Panc1 (cell line): ENCODE data around the gene ZNF398. TPM values are rescaled to one million over a fixed set of nuclear protein-coding genes. Genes with fewer than 3 reads are reported as not detected.

ENCODE experiments used
- ATAC-seq: fragments of 200-7000 bp; cut with Tn5 transposase; 2 replicates; pipeline ENCODE4 v1.9.1; 2020; ENCODE audit warnings: mild to moderate bottlenecking, moderate library complexity
- BruUV-seq: library from RNA; stranded (reverse); fragments of 400-500 nt; replicated peaks from 2 replicates; lab custom pipeline; 2021; lab: Mats Ljungman, UMichigan
- CTCF ChIA-PET: fragments of 300-600 bp; sonication (Branson Sonifier 250); formaldehyde crosslinking; loops from one replicate; lab custom pipeline; 2022; ENCODE audit warnings: antibody characterized with exemption; lab: Charles Lee
- POLR2A ChIA-PET: fragments of 300-600 bp; sonication (Branson Sonifier 250); formaldehyde crosslinking; loops from one replicate; lab custom pipeline; 2022; ENCODE audit warnings: antibody characterized with exemption; lab: Charles Lee
- DNase-seq: peaks from one replicate; pipeline ENCODE4 v3.0.0-alpha.2; 2010; ENCODE audit warnings: low read depth, low spot score
- H3K27ac ChIP-seq: 2 replicates; pipeline ENCODE4 v1.5.1; 2011; ENCODE audit warnings: mild to moderate bottlenecking, low read length, inconsistent platforms
- H3K27me3 ChIP-seq: fragments of 200-500 bp; sonication (Bioruptor generic); 2 replicates; pipeline ENCODE4 v1.6.0; 2014; ENCODE audit warnings: low read length, inconsistent platforms; ENCODE audit not compliant: control insufficient read depth, insufficient read depth
- H3K36me3 ChIP-seq: fragments of 200-500 bp; sonication (Bioruptor generic); 2 replicates; pipeline ENCODE4 v1.5.1; 2014; ENCODE audit warnings: inconsistent platforms, mild to moderate bottlenecking, low read length, moderate library complexity; ENCODE audit not compliant: control insufficient read depth, insufficient read depth
- H3K4me1 ChIP-seq: 2 replicates; pipeline ENCODE4 v1.5.1; 2011; ENCODE audit warnings: inconsistent platforms, mild to moderate bottlenecking, low read length, moderate library complexity; ENCODE audit not compliant: control insufficient read depth, insufficient read depth
- H3K4me3 ChIP-seq, 2 experiments: 2 replicates each; pipeline ENCODE4 v1.5.1; 2011 to 2012; ENCODE audit warnings: low read depth in 2 of 2, low read length in 2 of 2, mild to moderate bottlenecking in 2 of 2, inconsistent platforms in 1 of 2, moderate library complexity in 1 of 2
- H3K9me3 ChIP-seq: fragments of 200-500 bp; sonication (Bioruptor generic); 2 replicates; pipeline ENCODE4 v1.5.1; 2014; ENCODE audit warnings: low read depth, mild to moderate bottlenecking, inconsistent platforms, low read length, moderate library complexity; ENCODE audit not compliant: control insufficient read depth, insufficient read depth
- CTCF ChIP-seq: fragments of 450-650 bp; IDR thresholded peaks from 2 replicates; pipeline ENCODE4 v1.5.1; 2017; ENCODE audit warnings: mild to moderate bottlenecking
- POLR2AphosphoS5 ChIP-seq: IDR thresholded peaks from 2 replicates; pipeline ENCODE4 v1.6.1; 2012; ENCODE audit warnings: mild to moderate bottlenecking, low read depth, low read length, moderate library complexity
- REST ChIP-seq, 2 experiments: IDR thresholded peaks; 2 replicates each; pipeline ENCODE4 v1.6.1; 2011 to 2012; ENCODE audit warnings: low read depth in 2 of 2, control low read depth in 1 of 2, low read length in 1 of 2, mild to moderate bottlenecking in 1 of 2, moderate library complexity in 1 of 2; ENCODE audit not compliant: insufficient read depth in 1 of 2
- SIN3A ChIP-seq: IDR thresholded peaks from 2 replicates; pipeline ENCODE4 v1.6.1; 2012; ENCODE audit warnings: low read depth, mild to moderate bottlenecking, low read length, moderate library complexity, borderline replicate concordance; ENCODE audit not compliant: insufficient read depth
- TCF7L2 ChIP-seq: IDR thresholded peaks from 2 replicates; pipeline ENCODE4 v1.6.1; 2011; ENCODE audit warnings: mild to moderate bottlenecking, low read depth, low read length, inconsistent platforms
- in situ Hi-C: cut with HindIII; loops from 2 replicates; pipeline ENCODE4 v1.10.0; 2016; ENCODE audit warnings: low sequenced_read_pairs, low pct_unique_long_range_greater_than_20kb
- intact Hi-C: fragments of 100-400 bp; cut with micrococcal nuclease; formaldehyde crosslinking; loops from one replicate; pipeline ENCODE4 v1.10.0; 2022; ENCODE audit not compliant: unreplicated experiment
- total RNA-seq: library from RNA; stranded (reverse); gene quantifications from one replicate; pipeline ENCODE4 v1.2.1, GENCODE V29; 2021; ENCODE audit not compliant: unreplicated experiment

The ZNF398 gene
- total RNA-seq, 1 experiment from 2014 or later, result 14.1 TPM

- DNase-seq (no peak), ATAC-seq (no peak)
- intact Hi-C loops (no loop called here), in situ Hi-C loops (no loop called here)
- CTCF ChIA-PET, result no interaction called here
- no peaks in the 10 kb centered on the region for H3K27me3 ChIP-seq
- no peaks in the 10 kb centered on the region for H3K9me3 ChIP-seq
- POLR2A ChIA-PET, result no interaction called here
- H3K36me3 ChIP-seq, result peaks cover 11% of the 10 kb centered on the region
- BruUV-seq, result TSS peak; percentile 43
- peaks cover 9% of the 10 kb centered on the region for H3K4me1 ChIP-seq
- no peak overlapping the region for H3K4me3 ChIP-seq
- TF ChIP-seq SIN3A, result no peak
- TF ChIP-seq POLR2AphosphoS5, result no peak
- TF ChIP-seq TCF7L2, result no peak
- TF ChIP-seq CTCF, result no peak
- TF ChIP-seq REST (IDR thresholded peaks at IDR 0.05; ENCODE audit: insufficient read depth in 1 of 2, low read depth in 2 of 2, low read length in 1 of 2), result no peak
- H3K27ac ChIP-seq, result no peak overlapping the region
Observed at GRCh38 chr7:149198161-149198816, 51.0 kb downstream of the ZNF398 start.

- POLR2A ChIA-PET, result no interaction called here
- Histone ChIP-seq H3K36me3 (peaks cover 15% of the 10 kb centered on the region), H3K27ac (no peak overlapping the region), H3K27me3 (no peaks in the 10 kb centered on the region), H3K9me3 (no peaks in the 10 kb centered on the region), H3K4me1 (peaks cover 9% of the 10 kb centered on the region), H3K4me3 (no peak overlapping the region)
- in situ Hi-C loops, result no loop called here
- TF ChIP-seq TCF7L2 (no peak), POLR2AphosphoS5 (no peak), REST (IDR thresholded peaks at IDR 0.05; ENCODE audit: insufficient read depth in 1 of 2, low read depth in 2 of 2, low read length in 1 of 2) (no peak), CTCF (no peak), SIN3A (no peak)
- TSS peak; percentile 26 for BruUV-seq
- ATAC-seq, result no peak
- no peak for DNase-seq
- intact Hi-C loops, result no loop called here
- CTCF ChIA-PET, result no interaction called here
Observed at GRCh38 chr7:149199234-149199995, 52.2 kb downstream of the ZNF398 start.
